HG02678 (cell line): ENCODE measurements around the gene STEEP1.
A peak's percentile ranks its signal among the peaks of the same experiment; 100 is the strongest.
"Not testable (repeated sequence)": the region's sequence is repeated elsewhere in the genome, so short reads cannot be mapped to it uniquely, and the experiment has no call there.

Source experiments
- ATAC-seq: cut with Tn5 transposase; IDR thresholded peaks from one replicate; pipeline ENCODE4 v1.9.1; 2021; ENCODE audit warnings: mild to moderate bottlenecking, moderate library complexity; ENCODE audit not compliant: unreplicated experiment

The STEEP1 gene

GRCh38 chrX:119537487-119537886 lies 27.7 kb downstream of the STEEP1 start:
- ATAC-seq, result no peak

GRCh38 chrX:119529345-119530276 lies 35.6 kb downstream of the STEEP1 start:
- no peak for ATAC-seq

- ATAC-seq, result no peak
These were observed 41.5 kb downstream of the STEEP1 start for GRCh38 chrX:119523664-119524184.

- no peak for ATAC-seq
These were observed 44.0 kb downstream of the STEEP1 start for GRCh38 chrX:119521246-119521645.

DNA sequence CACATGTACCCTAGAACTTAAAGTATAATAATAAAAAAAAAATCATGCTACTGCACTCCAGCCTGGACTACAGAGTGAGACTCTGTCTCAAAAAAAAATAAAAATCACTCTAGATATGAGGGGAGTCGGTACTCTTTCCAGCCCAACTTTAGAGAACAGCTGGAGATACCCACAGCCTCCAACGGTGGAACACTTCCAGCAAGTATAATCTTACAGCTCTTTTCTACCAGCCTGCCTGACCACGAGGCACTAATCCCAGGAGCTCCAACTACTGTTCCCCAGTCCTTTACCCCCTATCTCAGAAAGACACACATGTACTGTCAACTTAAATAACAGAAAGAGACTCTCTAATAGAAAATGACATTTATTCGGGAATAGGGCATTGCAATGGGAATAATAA lies 46.8 kb downstream of the STEEP1 start:
- ATAC-seq, result no peak

DNA sequence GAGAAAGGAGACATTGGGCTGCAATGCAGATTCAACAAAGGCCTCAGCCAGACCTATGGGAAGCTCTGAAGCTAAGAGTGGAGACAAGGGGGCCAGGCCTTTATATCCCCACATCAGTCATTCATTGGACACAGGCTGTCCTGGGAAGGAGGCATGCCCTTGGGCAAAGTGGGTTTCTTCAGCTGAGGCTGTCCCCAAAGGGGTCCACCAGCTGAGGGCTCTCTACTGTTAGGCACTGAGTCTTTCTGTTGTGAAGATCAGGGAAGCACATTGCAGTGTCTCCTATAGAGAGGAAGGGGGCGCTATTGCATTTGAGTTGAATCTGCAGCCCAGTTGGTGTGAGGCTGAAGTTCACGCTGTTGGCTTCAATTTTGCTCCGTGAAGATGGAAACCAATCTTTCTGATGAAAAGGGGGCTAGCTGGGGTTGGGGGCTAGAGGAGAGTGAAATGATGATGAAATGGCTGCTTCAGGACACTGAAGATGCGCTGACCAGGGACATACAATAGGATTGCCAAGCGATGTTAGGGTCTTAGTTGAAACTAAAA lies 49.0 kb downstream of the STEEP1 start:
- peak; percentile 76 for ATAC-seq

DNA sequence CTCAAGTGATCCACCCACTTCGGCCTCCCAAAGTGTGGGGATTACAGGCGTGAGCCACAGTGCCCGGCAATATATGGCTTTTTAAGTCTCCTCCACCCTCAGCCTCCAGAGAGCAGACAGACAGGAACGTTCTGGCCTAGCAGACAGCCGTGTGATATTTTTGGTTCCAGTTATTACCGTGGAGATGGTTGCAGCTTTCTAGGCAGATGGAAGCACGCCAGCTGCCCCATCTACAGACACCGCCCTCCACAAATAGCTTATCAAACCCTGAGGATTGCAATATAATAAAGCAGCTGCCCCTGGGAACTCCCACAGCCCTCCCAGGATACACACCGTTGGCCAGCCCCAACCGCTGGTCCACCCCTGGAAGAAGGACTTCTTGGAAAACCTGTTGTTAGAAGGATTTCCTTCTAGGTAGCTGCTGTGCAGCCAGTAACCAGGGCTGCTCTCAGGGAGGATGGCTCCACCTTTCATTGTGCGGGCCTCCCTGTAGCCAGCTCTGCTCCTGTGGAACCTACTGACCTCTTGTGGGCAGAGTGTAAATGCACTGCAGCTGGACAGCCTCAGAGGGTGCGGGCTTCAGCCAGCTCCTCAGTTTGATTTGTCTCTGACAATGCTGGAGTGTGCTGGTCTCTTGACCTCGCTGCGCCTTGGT lies 52.9 kb downstream of the STEEP1 start:
- peak; percentile 66 for ATAC-seq

DNA sequence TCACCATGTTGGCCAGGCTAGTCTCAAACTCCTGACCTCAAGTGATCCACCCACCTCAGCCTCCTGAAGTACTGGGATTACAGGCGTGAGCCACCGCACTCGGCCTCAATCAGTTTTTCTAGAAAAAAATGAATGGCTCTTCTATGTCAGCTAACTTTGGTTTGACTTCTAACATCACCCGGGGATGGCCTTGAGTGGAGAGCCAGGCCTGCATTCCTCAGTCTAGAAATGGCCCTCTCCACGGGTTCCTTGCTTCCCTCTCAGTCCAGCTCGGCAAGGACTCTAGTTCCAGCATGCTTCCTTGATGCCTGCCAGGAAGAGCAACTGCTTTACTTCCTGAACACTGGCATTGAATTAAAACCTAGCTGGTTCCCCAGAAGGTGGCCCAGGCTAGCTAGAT lies 58.0 kb downstream of the STEEP1 start:
- ATAC-seq, result no peak

GRCh38 chrX:119505945-119506344 lies 59.3 kb downstream of the STEEP1 start:
- ATAC-seq, result no peak

DNA sequence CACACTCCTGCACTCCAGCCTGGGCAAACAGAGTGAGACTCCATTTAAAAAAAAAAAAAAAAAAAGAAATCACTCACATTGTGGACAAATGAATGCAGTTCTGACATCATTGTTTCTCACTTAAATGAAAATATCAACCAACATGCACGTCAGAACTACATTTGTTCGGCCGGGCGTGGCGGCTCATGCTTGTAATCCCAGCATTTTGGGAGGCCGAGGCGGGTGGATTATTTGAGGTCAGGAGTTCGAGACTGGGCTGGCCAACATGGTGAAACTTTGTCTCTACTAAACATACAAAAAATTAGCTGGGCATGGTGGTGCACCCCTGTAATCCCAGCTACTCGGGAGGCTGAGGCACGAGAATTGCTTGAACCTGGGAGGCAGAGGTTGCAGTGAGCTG lies 60.1 kb downstream of the STEEP1 start:
- ATAC-seq, result not testable (repeated sequence)

- no peak for ATAC-seq
These were observed 61.7 kb downstream of the STEEP1 start for GRCh38 chrX:119503484-119503861.

DNA sequence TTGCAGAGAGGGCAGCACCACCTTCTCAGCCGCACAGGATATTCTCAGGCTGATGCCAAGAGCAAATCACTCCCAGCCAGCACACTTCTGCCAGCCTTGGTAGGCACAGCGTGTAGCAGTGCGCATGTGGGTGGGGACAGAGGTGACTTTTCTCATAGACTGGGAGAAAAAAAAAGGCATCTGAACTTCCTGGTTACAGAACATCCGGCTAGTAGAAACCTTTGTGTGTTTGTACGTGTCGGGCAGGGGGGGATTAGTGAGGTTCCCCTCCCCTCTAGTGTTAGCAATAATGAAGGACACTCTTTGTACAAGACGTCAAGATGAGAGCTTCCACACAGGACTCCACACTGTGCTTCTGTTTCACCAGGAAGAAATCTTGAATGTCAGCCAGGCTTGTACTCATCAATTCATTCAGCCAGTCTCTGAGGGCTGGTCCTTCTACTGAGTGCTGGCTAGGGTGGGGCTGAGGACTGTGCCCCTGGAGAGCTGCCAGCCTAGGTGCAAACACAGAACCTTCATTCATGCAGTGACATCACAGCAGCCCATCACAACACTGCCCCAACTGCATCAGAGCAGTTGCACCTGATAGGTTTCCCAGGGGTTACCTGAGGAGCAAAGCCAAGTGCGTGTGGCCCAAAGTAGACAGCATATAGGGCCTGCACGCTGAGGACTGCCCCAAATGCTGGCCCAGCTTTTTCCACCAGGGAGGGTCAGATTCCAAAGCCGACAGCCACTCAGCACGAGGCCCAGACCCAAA lies 62.3 kb downstream of the STEEP1 start:
- ATAC-seq, result no peak

DNA sequence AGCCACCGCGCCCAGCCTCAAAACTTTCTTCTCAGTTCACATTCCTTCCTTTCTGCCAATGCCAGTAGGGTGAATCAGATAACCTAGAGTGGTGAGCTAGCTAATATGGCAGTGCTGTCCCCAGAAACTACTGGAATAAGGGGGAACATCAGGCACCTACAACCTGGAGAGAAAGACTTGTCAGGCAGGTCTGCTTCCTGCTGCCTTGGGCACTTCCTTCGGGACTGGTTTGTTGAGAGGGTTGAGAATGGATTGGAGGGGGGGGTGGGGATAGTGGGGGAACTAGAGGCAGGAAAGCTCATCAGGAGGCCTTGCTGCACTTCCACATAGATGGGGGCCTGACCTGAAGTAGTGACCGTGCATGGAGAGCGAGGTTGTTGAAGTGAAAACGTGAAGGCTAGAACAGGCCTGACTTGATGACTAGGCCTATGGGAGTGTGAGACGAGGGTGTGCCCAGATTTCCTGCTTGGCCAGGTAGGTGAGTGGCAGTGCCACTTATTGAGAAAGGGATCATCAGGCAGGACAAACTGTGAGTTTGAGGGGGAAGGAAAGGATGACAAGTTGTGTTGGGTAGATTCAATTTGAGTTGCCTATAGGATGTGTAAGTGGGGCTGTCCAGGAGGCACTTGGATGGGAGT lies 63.6 kb downstream of the STEEP1 start:
- ATAC-seq, result no peak

GRCh38 chrX:119500061-119500800 lies 65.0 kb downstream of the STEEP1 start:
- no peak for ATAC-seq

DNA sequence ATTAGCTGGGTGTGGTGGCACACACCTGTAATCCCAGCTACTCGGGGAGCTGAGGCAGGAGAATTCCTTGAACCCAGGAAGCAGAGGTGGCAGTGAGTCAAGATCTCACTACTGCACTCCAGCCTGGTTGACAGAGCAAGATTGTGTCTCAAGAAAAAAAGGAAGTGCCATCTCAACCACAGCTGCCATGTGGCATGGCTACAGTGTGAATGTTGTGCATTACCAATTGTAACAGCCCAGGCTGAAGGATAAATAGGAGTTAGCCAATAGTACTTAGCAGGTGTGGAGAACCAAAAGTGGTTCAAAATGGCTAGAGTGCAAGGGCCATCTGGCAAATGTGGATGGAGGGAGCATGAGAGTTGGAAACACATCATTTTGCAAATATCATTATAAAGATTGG lies 68.0 kb downstream of the STEEP1 start:
- no peak for ATAC-seq

- no peak for ATAC-seq
These were observed 69.2 kb downstream of the STEEP1 start for GRCh38 chrX:119495734-119496726.

- not testable (repeated sequence) for ATAC-seq
These were observed 71.2 kb downstream of the STEEP1 start for GRCh38 chrX:119493851-119494495.

DNA sequence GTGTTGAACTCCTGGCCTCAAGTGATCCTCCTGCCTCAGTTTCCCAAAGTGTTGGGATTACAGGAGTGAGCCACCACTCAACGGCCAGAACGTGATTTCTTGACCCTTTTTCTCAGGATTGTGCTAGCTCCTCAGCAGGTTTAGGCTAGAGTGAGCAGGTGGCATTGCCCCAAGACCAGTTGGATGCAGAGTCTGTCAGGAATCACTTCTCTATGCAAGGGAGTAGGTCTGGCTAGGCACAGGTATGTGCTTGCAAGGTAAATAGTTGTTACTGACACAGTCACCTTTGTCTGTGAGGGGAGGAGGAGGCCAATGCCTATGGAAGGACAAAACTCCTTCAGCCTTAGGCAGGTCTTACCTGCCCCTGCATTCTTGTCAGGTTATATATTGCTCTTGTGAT lies 72.7 kb downstream of the STEEP1 start:
- ATAC-seq, result no peak
